ENCODE results near the gene ANKRD42. TPM values are rescaled to one million over a fixed set of nuclear protein-coding genes. Genes with fewer than 3 reads are reported as not detected.

Gene ANKRD42
- total and polyA plus RNA-seq, 2 donors (not counting 3 experiments of a cell fraction or from before 2014, with no cell fraction given) = 3.3 to 6.6 TPM

- dilution Hi-C loops (cut with MboI; ENCODE audit: extremely low pct_ligation_motif_present, low sequenced_read_pairs) (no loop called here), intact Hi-C loops (cut with micrococcal nuclease) (no loop called here)
- ChIA-PET POLR2A (no interaction called here), CTCF (interaction anchor here (1.1 to 3.4 kb wide), 4 partner anchors 10 to 524 kb away, joined by 3 to 113 read pairs (median 37); no protein-coding TSS in a partner anchor)
- Histone ChIP-seq H4K20me1 (replicated peaks; ENCODE audit: control insufficient read depth, extremely low read depth, insufficient read depth, low read length) (no peaks in the 10 kb centered on the region), H3K4me3 (replicated peaks in 1 of 3; ENCODE audit: insufficient read depth in 1 of 3, low read depth in 1 of 3, low read length in 3 of 3) (no peak overlapping the region), H2AFZ (ENCODE audit: low read depth, low read length) (no peak overlapping the region), H3K4me1 (ENCODE audit: control insufficient read depth, extremely low read depth, insufficient read depth, low read length) (no peaks in the 10 kb centered on the region), H3K27me3 (ENCODE audit: control insufficient read depth in 2 of 2, insufficient read depth in 2 of 2, low read length in 2 of 2) (peaks cover 4 to 9% of the 10 kb centered on the region in 2 experiments), H3K9ac (replicated peaks; ENCODE audit: extremely low read depth, insufficient read depth, low read length) (no peak overlapping the region), H3K36me3 (ENCODE audit: control insufficient read depth in 2 of 2, extremely low read depth in 1 of 2, insufficient read depth in 2 of 2, low read length in 2 of 2) (no peaks in the 10 kb centered on the region), H3K4me2 (ENCODE audit: insufficient read depth, low read length) (no peak overlapping the region), H3K27ac (ENCODE audit: insufficient read depth, low read depth, low read length) (no peak overlapping the region), H3K9me1 (replicated peaks; ENCODE audit: control insufficient read depth, extremely low read depth, insufficient read depth, low read length) (no peaks in the 10 kb centered on the region), H3K79me2 (ENCODE audit: control insufficient read depth, insufficient read depth, low read length) (no peaks in the 10 kb centered on the region), H3K9me3 (replicated peaks; ENCODE audit: control insufficient read depth, insufficient read depth, low read length) (no peaks in the 10 kb centered on the region)
- no TSS peak for BruUV-seq (replicated peaks)
- no peak for DNase-seq (ENCODE audit: low read depth, low spot score)
- FAIRE-seq = no peak
- TF ChIP-seq JUN (IDR thresholded peaks at IDR 0.05; ENCODE audit: borderline replicate concordance, insufficient read depth, insufficient read length, low read depth) = no peak
- TF ChIP-seq EZH2 (IDR thresholded peaks at IDR 0.05; ENCODE audit: borderline replicate concordance, low read depth, low read length, severe bottlenecking) = no peak
These were observed 100.7 kb downstream of the ANKRD42 start for GRCh38 chr11:83294208-83294607.

Small RNAs within 50 kb of the gene (small RNA-seq; reads per million reads assigned to genes)
- not detected for gene AP000873.5 (ENCODE audit: insufficient read depth, insufficient read length, low read depth, low replicate concordance)

Other genes with a start within 250 kb of the ANKRD42 start
- 14.6 and 18.4 TPM in 2 replicates for gene RAB30, start 121.8 kb upstream of the ANKRD42 start, total RNA-seq
- gene RAB30, start 121.8 kb upstream of the ANKRD42 start, polyA plus RNA-seq = 3.1 and 4.1 TPM in 2 replicates
- gene PCF11, start 36.6 kb upstream of the ANKRD42 start, total RNA-seq = 51.2 and 53.5 TPM in 2 replicates
- gene PCF11, start 36.6 kb upstream of the ANKRD42 start, polyA plus RNA-seq = 25.6 and 38.0 TPM in 2 replicates
- 45.8 and 49.6 TPM in 2 replicates for gene CCDC90B, start 92.7 kb downstream of the ANKRD42 start, total RNA-seq
- 18.7 and 24.3 TPM in 2 replicates for gene CCDC90B, start 92.7 kb downstream of the ANKRD42 start, polyA plus RNA-seq